Adrenal gland (tissue), 12 donors: ENCODE results near the gene TGFB1I1. TPM values are rescaled to one million over a fixed set of nuclear protein-coding genes. Genes with fewer than 3 reads are reported as not detected.
"Not testable (repeated sequence)": the region's sequence is repeated elsewhere in the genome, so short reads cannot be mapped to it uniquely, and the experiment has no call there.

Source experiments
- DNase-seq, 7 donors: peaks; one replicate each; pipeline ENCODE4 v3.0.0-alpha.2; 2019 to 2020
- H3K27ac ChIP-seq, 5 donors: fragments of 200-600 bp; sonication (generic) in 4 of 5; 1 replicate in 3 of 5; 2 replicates in 2 of 5; pipeline versions ENCODE4 v1.5.1 to v1.8.0; 2016 to 2020; ENCODE audit warnings: mild to moderate bottlenecking in 1 of 5
- H3K27me3 ChIP-seq: fragments of 200-600 bp; 2 replicates; pipeline ENCODE4 v1.8.0; 2021
- H3K36me3 ChIP-seq, 2 donors: fragments of 200-600 bp; replicated peaks in 1 of 2; 1 replicate in 1 of 2; 2 replicates in 1 of 2; pipeline versions ENCODE4 v1.5.1 to v1.8.0; 2018 to 2022
- H3K4me1 ChIP-seq, 2 donors: fragments of 200-600 bp; replicated peaks in 1 of 2; 1 replicate in 1 of 2; 2 replicates in 1 of 2; pipeline versions ENCODE4 v1.5.1 to v1.8.0; 2018 to 2021
- H3K4me3 ChIP-seq, 4 donors: fragments of 200-600 bp; sonication (generic) in 3 of 4; one replicate each; pipeline ENCODE4 v1.5.1; 2016 to 2018
- H3K9me3 ChIP-seq, 3 donors: fragments of 200-600 bp; sonication (generic) in 1 of 3; replicated peaks in 1 of 3; 1 replicate in 2 of 3; 2 replicates in 1 of 3; pipeline versions ENCODE4 v1.5.1 to v1.8.0; 2016 to 2021
- CTCF ChIP-seq, 6 experiments: fragments of 450-650 bp in 4 of 6; fragments of 200-600 bp in 2 of 6; sonication (generic) in 1 of 6; IDR thresholded peaks; 1 replicate in 5 of 6; 2 replicates in 1 of 6; pipeline versions ENCODE4 v1.5.1 to v1.8.0; 2016 to 2021; ENCODE audit warnings: antibody characterized with exemption in 6 of 6, mild to moderate bottlenecking in 2 of 6, moderate library complexity in 1 of 6
- POLR2A ChIP-seq, 2 donors: fragments of 450-650 bp; IDR thresholded peaks; one replicate each; pipeline ENCODE4 v1.6.1; 2017; ENCODE audit warnings: antibody characterized with exemption in 2 of 2, mild to moderate bottlenecking in 2 of 2, moderate library complexity in 1 of 2
- WGBS, 4 donors: extraction: QIAGEN DNeasy Blood & Tissue Kit in 2 of 4; methylation state at CpG; one replicate each; pipeline versions ENCODE4 v1.1.5 to v1.1.7; 2013 to 2017; 5-methylcytosine and 5-hydroxymethylcytosine counted together
- intact Hi-C, 2 donors: fragments of 100-400 bp; cut with DNase I; formaldehyde crosslinking; loops; one replicate each; pipeline versions ENCODE4 v1.14.1 to v1.15.0; 2022 to 2023
- polyA plus RNA-seq, 3 donors: library from polyadenylated mRNA; stranded (reverse); fragments of 200-250 nt in 2 of 3; fragments of 350-450 nt in 1 of 3; fragmentation: Illumina TruSeq in 1 of 3; extraction: RNeasy Lipid Tissue Mini Kit (QIAGEN cat#74804) in 1 of 3; gene quantifications; one replicate each; pipeline ENCODE4 v1.2.3, GENCODE V29; 2013 to 2014
- total RNA-seq, 9 donors: library from RNA; depleted of rRNA in 4 of 9; stranded (reverse); fragments of >200 nt in 4 of 9; fragments of 120-200 nt in 1 of 9; fragmentation: NEBNext Ultra II Directional in 1 of 9; extraction: Animal tissue kit (Norgen Biotek cat#: 25700) in 1 of 9; gene quantifications; one replicate each; pipeline versions ENCODE4 v1.1.0 to v1.2.4, GENCODE V29; 2013 to 2023
- donor health status: healthy with polysubstance abuse.
- donor health status: Bipolar disorder and iron deficiency.
- donor health status: DM: yes; HTN: yes; CAD: no.
- donor health status: DM: no; HTN: no; CAD: no.
- donor health status: DM: no; HTN: no; CAD: no.
- donor health status: DM: yes; HTN: yes; CAD: no.

TGFB1I1 gene
- total and polyA plus RNA-seq, 12 donors, result 4.5 to 62.7 (median 31.3) TPM

- no peak overlapping the region for H3K4me3 ChIP-seq
- no peaks in the 10 kb centered on the region for H3K9me3 ChIP-seq
- peaks cover 0 to 24% of the 10 kb centered on the region in 2 donors for H3K36me3 ChIP-seq
- H3K27ac ChIP-seq, result no peak overlapping the region
- TF ChIP-seq POLR2A (IDR thresholded peaks at IDR 0.05), result no peak
- no peak for TF ChIP-seq CTCF (IDR thresholded peaks at IDR 0.05)
- no peaks in the 10 kb centered on the region for H3K27me3 ChIP-seq
- intact Hi-C loops, result loop anchor here in 1 of 2 donors (10.0 kb wide), 1 partner anchor 212 kb away; a partner anchor contains a TSS
- no peak for DNase-seq
- peaks cover 0 to 17% of the 10 kb centered on the region in 2 donors for H3K4me1 ChIP-seq
These were observed 31.0 kb downstream of the TGFB1I1 start for GRCh38 chr16:31502981-31503380.

GRCh38 chr16:31503555-31503954 is 31.6 kb downstream of the TGFB1I1 start:
- H3K4me1 ChIP-seq, result peaks cover 0 to 17% of the 10 kb centered on the region in 2 donors
- intact Hi-C loops, result loop anchor here in 1 of 2 donors (10.0 kb wide), 1 partner anchor 211 kb away; a partner anchor contains a TSS

GRCh38 chr16:31504159-31504558 is 32.2 kb downstream of the TGFB1I1 start:
- 69 to 80% (median 73%) methylated on average over 8 of the region's 8 CpGs for WGBS, 4 donors
- no peaks in the 10 kb centered on the region for H3K27me3 ChIP-seq
- H3K9me3 ChIP-seq, result no peaks in the 10 kb centered on the region
- peaks cover 6 to 21% of the 10 kb centered on the region in 2 donors for H3K4me1 ChIP-seq
- TF ChIP-seq CTCF (IDR thresholded peaks at IDR 0.05) (no peak), POLR2A (IDR thresholded peaks at IDR 0.05) (no peak)
- no peak overlapping the region for H3K27ac ChIP-seq
- H3K36me3 ChIP-seq, result peaks cover 0 to 13% of the 10 kb centered on the region in 2 donors
- intact Hi-C loops, result loop anchor here in 1 of 2 donors (10.0 kb wide), 1 partner anchor 211 kb away; a partner anchor contains a TSS
- no peak overlapping the region for H3K4me3 ChIP-seq
- no peak for DNase-seq

More at GRCh38 chr16:31503555-31503954, 31.6 kb downstream of the TGFB1I1 start:
- DNase-seq, H3K4me3 ChIP-seq, H3K27me3 ChIP-seq, H3K9me3 ChIP-seq, H3K27ac ChIP-seq: not testable (repeated sequence)
- peaks cover 0 to 19% of the 10 kb centered on the region in 2 donors for H3K36me3 ChIP-seq
- WGBS, 4 donors, result 91 to 93% (median 92%) methylated on average over 8 of the region's 8 CpGs

GRCh38 chr16:31505483-31505882 is 33.5 kb downstream of the TGFB1I1 start:
- WGBS, 4 donors, result 74 to 79% (median 77%) methylated on average over 4 of the region's 4 CpGs
- Histone ChIP-seq H3K27me3 (no peaks in the 10 kb centered on the region), H3K36me3 (peaks cover 0 to 8% of the 10 kb centered on the region in 2 donors), H3K27ac (no peak overlapping the region), H3K9me3 (no peaks in the 10 kb centered on the region), H3K4me1 (peaks cover 7 to 28% of the 10 kb centered on the region in 2 donors), H3K4me3 (no peak overlapping the region)
- no peak for DNase-seq
- intact Hi-C loops, result loop anchor here in 1 of 2 donors (10.0 kb wide), 1 partner anchor 209 kb away; a partner anchor contains a TSS
- no peak for TF ChIP-seq CTCF (IDR thresholded peaks at IDR 0.05)
- no peak for TF ChIP-seq POLR2A (IDR thresholded peaks at IDR 0.05)

- Histone ChIP-seq H3K27ac (peak overlapping the region in 4 of 5 donors; percentile 62 to 92 (median 89)), H3K27me3 (no peaks in the 10 kb centered on the region), H3K4me1 (peaks cover 7 to 28% of the 10 kb centered on the region in 2 donors), H3K36me3 (peaks cover 0 to 7% of the 10 kb centered on the region in 2 donors), H3K9me3 (no peaks in the 10 kb centered on the region), H3K4me3 (peak overlapping the region; percentile 36 to 96 (median 91))
- no peak for DNase-seq
- intact Hi-C loops, result loop anchor here in 1 of 2 donors (10.0 kb wide), 1 partner anchor 207 kb away; a partner anchor contains a TSS
- TF ChIP-seq POLR2A (IDR thresholded peaks at IDR 0.05) (no peak), CTCF (IDR thresholded peaks at IDR 0.05) (no peak)
- WGBS, 4 donors, result 3 to 5% (median 5%) methylated on average over 6 to 12 of the region's 12 CpGs
These were observed 35.6 kb downstream of the TGFB1I1 start for GRCh38 chr16:31507617-31507928.
